22Rv1 (cell line): ENCODE data around the gene RILP.

Source experiments
- H3K27ac ChIP-seq: fragments of 450-650 bp; 2 replicates; pipeline ENCODE4 v1.5.1; 2017
- CTCF ChIP-seq: fragments of 450-650 bp; IDR thresholded peaks from 2 replicates; pipeline ENCODE4 v1.5.1; 2017; ENCODE audit warnings: mild to moderate bottlenecking
- ZFX ChIP-seq: fragments of 450-650 bp; IDR thresholded peaks from 2 replicates; pipeline ENCODE4 v1.6.1; 2017; ENCODE audit warnings: antibody characterized with exemption, borderline replicate concordance

Gene RILP

DNA sequence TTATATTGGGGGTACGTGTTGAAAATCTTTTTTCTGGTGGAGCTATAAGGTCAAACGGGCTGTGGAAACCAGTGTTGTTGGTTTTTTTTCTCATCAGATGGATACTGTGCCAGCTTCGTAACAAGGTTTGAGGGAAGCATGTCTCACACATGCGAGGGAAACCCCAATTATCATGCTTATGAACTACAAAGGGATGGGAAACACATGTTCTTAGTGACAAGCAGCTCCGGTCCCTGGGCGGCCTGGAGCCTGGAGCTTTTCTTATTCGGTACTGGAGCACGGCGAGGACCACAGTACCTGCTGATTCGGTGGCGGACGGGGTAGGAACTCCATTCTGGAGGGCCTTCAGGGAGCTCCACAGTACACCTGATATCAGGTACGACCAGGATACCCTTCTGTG lies 33.6 kb downstream of the RILP start:
- no peak for TF ChIP-seq ZFX
- TF ChIP-seq CTCF = no peak
- H3K27ac ChIP-seq = no peak overlapping the region

- H3K27ac ChIP-seq = no peak overlapping the region
- TF ChIP-seq ZFX = no peak
Measured at GRCh38 chr17:1612400-1612799, 37.3 kb downstream of the RILP start.

GRCh38 chr17:1611715-1612114 lies 38.0 kb downstream of the RILP start:
- no peak overlapping the region for H3K27ac ChIP-seq
- TF ChIP-seq CTCF (no peak), ZFX (no peak)

DNA sequence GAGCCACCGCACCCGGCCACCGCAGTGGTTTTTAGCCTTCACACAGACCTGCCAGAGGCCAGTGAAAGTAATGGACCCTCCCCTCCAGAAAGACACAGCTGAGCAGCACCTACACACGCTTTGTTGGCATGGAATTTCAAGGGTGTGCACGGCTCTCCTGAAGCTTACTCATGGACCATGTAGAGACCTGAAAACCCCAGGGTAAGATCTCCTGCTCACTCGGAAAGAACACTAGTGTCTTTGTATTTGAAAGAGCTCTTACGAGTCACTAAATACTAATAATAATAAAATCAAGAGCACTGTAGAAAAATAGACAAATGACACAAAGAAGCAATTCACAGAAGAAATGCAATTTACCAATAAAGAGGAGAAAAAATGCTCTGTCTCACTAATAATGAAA lies 41.0 kb downstream of the RILP start:
- no peak for TF ChIP-seq CTCF
- no peak for TF ChIP-seq ZFX
- H3K27ac ChIP-seq = no peak overlapping the region

DNA sequence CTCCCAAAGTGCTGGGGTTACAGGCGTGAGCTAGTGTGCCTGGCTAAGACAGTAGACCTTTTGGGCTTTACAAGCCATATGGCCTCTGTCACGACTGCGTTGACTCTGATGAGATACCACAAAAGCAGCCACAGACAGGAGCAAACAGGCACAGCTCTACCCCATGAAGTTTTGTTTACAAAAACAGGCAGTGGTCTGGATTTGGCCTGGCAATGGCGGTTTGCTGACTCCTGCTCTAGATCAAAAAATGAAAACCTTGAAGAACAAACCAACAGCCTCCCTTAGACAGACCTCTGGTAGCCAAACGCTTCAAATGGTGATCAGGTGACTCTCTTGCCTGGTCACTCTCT lies 41.7 kb downstream of the RILP start:
- no peak overlapping the region for H3K27ac ChIP-seq
- TF ChIP-seq ZFX (no peak), CTCF (no peak)

GRCh38 chr17:1606352-1606985 lies 43.2 kb downstream of the RILP start:
- H3K27ac ChIP-seq = no peak overlapping the region
- TF ChIP-seq ZFX (no peak), CTCF (no peak)

- TF ChIP-seq ZFX (no peak), CTCF (no peak)
- H3K27ac ChIP-seq = no peak overlapping the region
Measured at GRCh38 chr17:1605681-1606351, 43.9 kb downstream of the RILP start.
